Neural progenitor cell (in vitro differentiated cells): Measurements from ENCODE around the gene CABP7. TPM values are rescaled to one million over a fixed set of nuclear protein-coding genes. Genes with fewer than 3 reads are reported as not detected.

Experiments
- DNase-seq: peaks from one replicate; pipeline ENCODE4 v3.0.0-alpha.2; 2016; ENCODE audit warnings: low spot score
- H2AFZ ChIP-seq: fragments of 200-600 bp; sonication (generic); replicated peaks from 2 replicates; pipeline ENCODE4 v1.6.1; 2016; ENCODE audit warnings: antibody characterized with exemption
- H3F3A ChIP-seq: fragments of 200-600 bp; sonication (generic); 2 replicates; pipeline ENCODE4 v1.6.1; 2016; ENCODE audit warnings: antibody characterized with exemption, low read depth
- H3K27ac ChIP-seq: fragments of 200-600 bp; sonication (generic); 2 replicates; pipeline ENCODE4 v1.5.1; 2016; ENCODE audit warnings: mild to moderate bottlenecking
- H3K27me3 ChIP-seq: fragments of 200-600 bp; sonication (generic); 2 replicates; pipeline ENCODE4 v1.6.1; 2016; ENCODE audit warnings: mild to moderate bottlenecking, moderate library complexity
- H3K36me3 ChIP-seq: fragments of 200-600 bp; sonication (generic); 2 replicates; pipeline ENCODE4 v1.5.1; 2016
- H3K4me1 ChIP-seq: fragments of 200-600 bp; sonication (generic); 2 replicates; pipeline ENCODE4 v1.6.1; 2016; ENCODE audit warnings: mixed run types
- H3K4me2 ChIP-seq: fragments of 200-600 bp; sonication (generic); 2 replicates; pipeline ENCODE4 v1.6.1; 2016
- H3K4me3 ChIP-seq: fragments of 200-600 bp; sonication (generic); 2 replicates; pipeline ENCODE4 v1.5.1; 2016
- H3K79me2 ChIP-seq: fragments of 200-600 bp; sonication (generic); 2 replicates; pipeline ENCODE4 v1.6.1; 2016; ENCODE audit warnings: low read depth
- H3K9ac ChIP-seq: fragments of 200-600 bp; sonication (generic); 2 replicates; pipeline ENCODE4 v1.6.1; 2016
- H3K9me3 ChIP-seq: fragments of 200-600 bp; sonication (generic); 2 replicates; pipeline ENCODE4 v1.5.1; 2016; ENCODE audit warnings: low read depth
- H4K20me1 ChIP-seq: fragments of 200-600 bp; sonication (generic); 2 replicates; pipeline ENCODE4 v1.6.1; 2016; ENCODE audit warnings: low read depth
- H3K27ac Mint-ChIP-seq: 3 replicates; pipeline ENCODE4 v1.8.0; 2021; ENCODE audit warnings: mixed read lengths
- H3K27me3 Mint-ChIP-seq: 2 replicates; pipeline ENCODE4 v1.8.0; 2022; ENCODE audit warnings: low read depth, mild to moderate bottlenecking, inconsistent platforms, moderate library complexity, mixed read lengths; ENCODE audit not compliant: insufficient read depth
- H3K36me3 Mint-ChIP-seq: 3 replicates; pipeline ENCODE4 v1.8.0; 2021; ENCODE audit warnings: mixed read lengths
- H3K4me1 Mint-ChIP-seq: 3 replicates; pipeline ENCODE4 v1.8.0; 2021; ENCODE audit warnings: mixed read lengths
- H3K4me3 Mint-ChIP-seq: 3 replicates; pipeline ENCODE4 v1.8.0; 2021; ENCODE audit warnings: mild to moderate bottlenecking, moderate library complexity, mixed read lengths
- H3K9me3 Mint-ChIP-seq: 3 replicates; pipeline ENCODE4 v1.8.0; 2020; ENCODE audit warnings: mixed read lengths
- CTCF ChIP-seq: fragments of 200-600 bp; sonication (generic); IDR thresholded peaks from 2 replicates; pipeline ENCODE4 v1.5.1; 2017; ENCODE audit warnings: antibody characterized with exemption, mild to moderate bottlenecking
- EZH2 ChIP-seq: fragments of 200-600 bp; sonication (generic); IDR thresholded peaks from 2 replicates; pipeline ENCODE4 v1.6.1; 2017; ENCODE audit warnings: antibody characterized with exemption, mild to moderate bottlenecking, moderate library complexity
- EZH2phosphoT487 ChIP-seq: fragments of 200-600 bp; sonication (generic); IDR thresholded peaks from 2 replicates; pipeline ENCODE4 v1.6.1; 2017; ENCODE audit warnings: antibody characterized with exemption
- total RNA-seq: library from RNA; depleted of rRNA; stranded (reverse); fragments of >200 nt; gene quantifications from 2 replicates; pipeline ENCODE4 v1.2.3, GENCODE V29; 2015; ENCODE audit warnings: low replicate concordance

The CABP7 gene
- total RNA-seq, 1 donor from 2014 or later = not detected

GRCh38 chr22:29724843-29725242 is 5.0 kb downstream of the CABP7 start:
- Histone ChIP-seq H3F3A (peaks cover 3% of the 10 kb centered on the region), H3K4me1 (peaks cover 7% of the 10 kb centered on the region), H3K4me3 (no peak overlapping the region), H3K27ac (no peak overlapping the region), H3K79me2 (no peaks in the 10 kb centered on the region), H3K4me2 (no peak overlapping the region), H3K9ac (no peak overlapping the region), H3K9me3 (no peaks in the 10 kb centered on the region), H3K36me3 (no peaks in the 10 kb centered on the region), H3K27me3 (peaks cover 34% of the 10 kb centered on the region), H4K20me1 (peaks cover 7% of the 10 kb centered on the region), H2AFZ (no peak overlapping the region)
- Mint-ChIP-seq H3K9me3 (no peaks in the 10 kb centered on the region), H3K4me1 (peaks cover 11% of the 10 kb centered on the region), H3K4me3 (no peak overlapping the region), H3K27me3 (peaks cover 17% of the 10 kb centered on the region), H3K36me3 (no peaks in the 10 kb centered on the region), H3K27ac (no peak overlapping the region)
- no peak for DNase-seq
- TF ChIP-seq CTCF (no peak), EZH2 (no peak), EZH2phosphoT487 (no peak)

- Mint-ChIP-seq H3K4me1 (peaks cover 11% of the 10 kb centered on the region), H3K4me3 (no peak overlapping the region), H3K9me3 (no peaks in the 10 kb centered on the region), H3K36me3 (no peaks in the 10 kb centered on the region), H3K27ac (no peak overlapping the region), H3K27me3 (peaks cover 17% of the 10 kb centered on the region)
- H3K79me2 ChIP-seq = no peaks in the 10 kb centered on the region
- peaks cover 6% of the 10 kb centered on the region for H4K20me1 ChIP-seq
- TF ChIP-seq CTCF (no peak), EZH2phosphoT487 (no peak), EZH2 (no peak)
- H3K4me1 ChIP-seq = peaks cover 4% of the 10 kb centered on the region
- no peak overlapping the region for H3K27ac ChIP-seq
- no peak overlapping the region for H3K4me3 ChIP-seq
- no peak overlapping the region for H2AFZ ChIP-seq
- H3K9me3 ChIP-seq = no peaks in the 10 kb centered on the region
- H3F3A ChIP-seq = peaks cover 3% of the 10 kb centered on the region
- H3K4me2 ChIP-seq = no peak overlapping the region
- DNase-seq = no peak
- H3K36me3 ChIP-seq = no peaks in the 10 kb centered on the region
- H3K9ac ChIP-seq = no peak overlapping the region
- peaks cover 21% of the 10 kb centered on the region for H3K27me3 ChIP-seq
Measured at GRCh38 chr22:29726106-29726505, 6.3 kb downstream of the CABP7 start.

- no peaks in the 10 kb centered on the region for H3K36me3 ChIP-seq
- peaks cover 16% of the 10 kb centered on the region for H3K27me3 ChIP-seq
- H3K4me1 ChIP-seq = peaks cover 4% of the 10 kb centered on the region
- no peak overlapping the region for H3K27ac ChIP-seq
- H3K9ac ChIP-seq = no peak overlapping the region
- Mint-ChIP-seq H3K36me3 (no peaks in the 10 kb centered on the region), H3K9me3 (no peaks in the 10 kb centered on the region), H3K27me3 (peaks cover 13% of the 10 kb centered on the region), H3K4me3 (no peak overlapping the region), H3K4me1 (peaks cover 11% of the 10 kb centered on the region), H3K27ac (no peak overlapping the region)
- TF ChIP-seq CTCF = no peak
- TF ChIP-seq EZH2phosphoT487 = no peak
- no peak for TF ChIP-seq EZH2
- H3K4me2 ChIP-seq = peak overlapping the region; percentile 63
- H2AFZ ChIP-seq = no peak overlapping the region
- no peak for DNase-seq
- H3F3A ChIP-seq = peaks cover 3% of the 10 kb centered on the region
- no peak overlapping the region for H3K4me3 ChIP-seq
- peaks cover under 1% of the 10 kb centered on the region for H4K20me1 ChIP-seq
- no peaks in the 10 kb centered on the region for H3K9me3 ChIP-seq
- H3K79me2 ChIP-seq = no peaks in the 10 kb centered on the region
Measured at GRCh38 chr22:29726512-29727130, 6.8 kb downstream of the CABP7 start.
